ENCODE measurements around the gene IFT122. TPM values are rescaled to one million over a fixed set of nuclear protein-coding genes. Genes with fewer than 3 reads are reported as not detected.

Gene IFT122
- polyA plus RNA-seq, 2 of the 4 experiments (the other 2 are of a cell fraction): 15.0 to 17.1 TPM

- Histone ChIP-seq H3K9me3 (no peaks in the 10 kb centered on the region), H3K4me2 (no peak overlapping the region), H3K4me3 (no peak overlapping the region), H3K4me1 (peaks cover 52% of the 10 kb centered on the region), H3K27ac (peak overlapping the region; percentile 93 to 94)
- TF ChIP-seq ATOH8 (CRISPR knock-in tag; IDR thresholded peaks at IDR 0.05; ENCODE audit: low read depth): no peak
- TF ChIP-seq BHLHE40 (IDR thresholded peaks at IDR 0.05; ENCODE audit: low read depth, low read length): no peak
- no peak for TF ChIP-seq MAFK (IDR thresholded peaks at IDR 0.05; ENCODE audit: partially characterized antibody)
- no peak for TF ChIP-seq KDM5A (IDR thresholded peaks at IDR 0.05)
- no peak for TF ChIP-seq PBX3 (IDR thresholded peaks at IDR 0.05)
- TF ChIP-seq HDAC2 (IDR thresholded peaks at IDR 0.05): no peak
- TF ChIP-seq CBX8 (IDR thresholded peaks at IDR 0.05): no peak
- TF ChIP-seq JUN (IDR thresholded peaks at IDR 0.05): no peak
- no peak for TF ChIP-seq SREBF2 (IDR thresholded peaks at IDR 0.05)
- no peak for TF ChIP-seq HES2 (IDR thresholded peaks at IDR 0.05)
- no peak for TF ChIP-seq ZNF302 (CRISPR knock-in tag; IDR thresholded peaks at IDR 0.05)
- no peak for TF ChIP-seq MYC (IDR thresholded peaks at IDR 0.05; ENCODE audit: borderline replicate concordance, low read length)
- TF ChIP-seq CEBPB (IDR thresholded peaks at IDR 0.05): no peak
- TF ChIP-seq ZSCAN20 (CRISPR knock-in tag; IDR thresholded peaks at IDR 0.05): no peak
- TF ChIP-seq SMC3 (IDR thresholded peaks at IDR 0.05): no peak
- no peak for TF ChIP-seq JUNB (IDR thresholded peaks at IDR 0.05)
- CTCF ChIA-PET: no interaction called here
- 87% methylated on average over 6 of the region's 6 CpGs for WGBS (ENCODE audit: missing lambda C conversion rate)
- POLR2A ChIA-PET: no interaction called here
- FAIRE-seq (no peak), DNase-seq (ENCODE audit: low read depth in 1 of 2, low spot score in 1 of 2) (no peak), ATAC-seq (no peak)
These were observed 24.2 kb upstream of the IFT122 start for GRCh38 chr3:129415830-129416229.

GRCh38 chr3:129416415-129416814 is 23.6 kb upstream of the IFT122 start:
- Histone ChIP-seq H3K4me3 (no peak overlapping the region), H3K4me1 (peaks cover 52% of the 10 kb centered on the region), H3K9me3 (no peaks in the 10 kb centered on the region), H3K4me2 (no peak overlapping the region), H3K27ac (peak overlapping the region; percentile 93 to 94; a peak in 4 of 6 replicates)
- ChIA-PET POLR2A (no interaction called here), CTCF (interaction anchor here (0.5 kb wide), 1 partner anchor 10 kb away, joined by 3 read pairs; no protein-coding TSS in a partner anchor)
- 85% methylated on average over 4 of the region's 4 CpGs for WGBS (ENCODE audit: missing lambda C conversion rate)
- TF ChIP-seq BCL3 (IDR thresholded peaks at IDR 0.05) (no peak), MYC (IDR thresholded peaks at IDR 0.05; ENCODE audit: borderline replicate concordance, low read length) (no peak), RCOR1 (IDR thresholded peaks at IDR 0.05; ENCODE audit: low read depth, low read length) (no peak), FOSB (CRISPR knock-in tag; IDR thresholded peaks at IDR 0.05) (no peak), CBX2 (IDR thresholded peaks at IDR 0.05; ENCODE audit: borderline replicate concordance, low read depth) (no peak)
- ATAC-seq: no peak
- DNase-seq (ENCODE audit: low read depth in 1 of 2, low spot score in 1 of 2): no peak
- no peak for FAIRE-seq

- Histone ChIP-seq H3K4me1 (peaks cover 46% of the 10 kb centered on the region), H3K9me3 (no peaks in the 10 kb centered on the region), H3K4me2 (no peak overlapping the region), H3K27ac (peak overlapping the region; percentile 5 to 68; a peak in 2 of 6 replicates), H3K4me3 (no peak overlapping the region)
- CTCF ChIA-PET: interaction anchor here (1.5 kb wide), 2 partner anchors 22 to 34 kb away, joined by 4 read pairs; partner anchors contain the start of genes IFT122 and MBD4
- TF ChIP-seq SREBF2 (IDR thresholded peaks at IDR 0.05): no peak
- no peak for TF ChIP-seq E2F6 (IDR thresholded peaks at IDR 0.05; ENCODE audit: borderline replicate concordance, low read depth)
- TF ChIP-seq POLR2A (IDR thresholded peaks at IDR 0.05; ENCODE audit: low read length): no peak
- no peak for TF ChIP-seq GATA3 (IDR thresholded peaks at IDR 0.05; ENCODE audit: borderline replicate concordance)
- TF ChIP-seq EP300 (IDR thresholded peaks at IDR 0.05): no peak
- no peak for TF ChIP-seq ZNF302 (CRISPR knock-in tag; IDR thresholded peaks at IDR 0.05)
- TF ChIP-seq EHF (CRISPR knock-in tag; IDR thresholded peaks at IDR 0.05): no peak
- no peak for TF ChIP-seq HEYL (CRISPR knock-in tag; IDR thresholded peaks at IDR 0.05)
- TF ChIP-seq FOXS1 (CRISPR knock-in tag; IDR thresholded peaks at IDR 0.05): no peak
- no peak for TF ChIP-seq RAD21 (conservative IDR thresholded peaks at IDR 0.05 in 1 of 2, IDR thresholded peaks at IDR 0.05 in 1 of 2)
- POLR2A ChIA-PET: no interaction called here
- FAIRE-seq: no peak
- 59% methylated on average over 1 of the region's 1 CpG for WGBS (ENCODE audit: missing lambda C conversion rate)
- no peak for DNase-seq (ENCODE audit: low read depth in 1 of 2, low spot score in 1 of 2)
- ATAC-seq: no peak
These were observed 22.7 kb upstream of the IFT122 start for GRCh38 chr3:129417326-129417725.
